ENCODE results near the gene ZSCAN21.
A peak's percentile ranks its signal among the peaks of the same experiment; 100 is the strongest.

The ZSCAN21 gene

GRCh38 chr7:100015232-100016214, 34.1 kb upstream of the ZSCAN21 start, which contains the start of gene ZKSCAN1 (continued):
- TF ChIP-seq ZNF488 (tag by site-specific recombination; IDR thresholded peaks at IDR 0.05), result no peak
- no peak for TF ChIP-seq ZNF19 (tag by site-specific recombination; IDR thresholded peaks at IDR 0.05; ENCODE audit: low read depth)
- TF ChIP-seq ZBTB17 (tag by site-specific recombination; IDR thresholded peaks at IDR 0.05), result no peak
- no peak for TF ChIP-seq MYNN (tag by site-specific recombination; IDR thresholded peaks at IDR 0.05; ENCODE audit: borderline replicate concordance)
- TF ChIP-seq ZNF404 (tag by site-specific recombination; IDR thresholded peaks at IDR 0.05), result no peak
- TF ChIP-seq ZNF660 (tag by site-specific recombination; IDR thresholded peaks at IDR 0.05), result no peak
- no peak for TF ChIP-seq ZNF571 (tag by site-specific recombination; IDR thresholded peaks at IDR 0.05)
- TF ChIP-seq KLF9 (tag by site-specific recombination; IDR thresholded peaks at IDR 0.05; ENCODE audit: low read depth), result no peak; the same call in 1 of the 2 replicates
- no peak for TF ChIP-seq BCL11B (tag by site-specific recombination; IDR thresholded peaks at IDR 0.05; ENCODE audit: low read depth)
- peak; percentile 90 for TF ChIP-seq ZBTB21 (tag by site-specific recombination; IDR thresholded peaks at IDR 0.05)
- no peak for TF ChIP-seq ZFP37 (tag by site-specific recombination; IDR thresholded peaks at IDR 0.05)
- TF ChIP-seq ZNF155 (tag by site-specific recombination; IDR thresholded peaks at IDR 0.05), result no peak
- no peak for TF ChIP-seq ZNF677 (tag by site-specific recombination; IDR thresholded peaks at IDR 0.05)
- no peak for TF ChIP-seq ZSCAN23 (tag by site-specific recombination; IDR thresholded peaks at IDR 0.05)
- no peak for TF ChIP-seq AEBP2 (tag by site-specific recombination; IDR thresholded peaks at IDR 0.05; ENCODE audit: borderline replicate concordance)
- no peak for TF ChIP-seq ZNF148 (tag by site-specific recombination; IDR thresholded peaks at IDR 0.05; ENCODE audit: borderline replicate concordance)
- TF ChIP-seq ZNF549 (tag by site-specific recombination; IDR thresholded peaks at IDR 0.05), result no peak
- no peak for TF ChIP-seq ZNF140 (tag by site-specific recombination; IDR thresholded peaks at IDR 0.05)
- TF ChIP-seq ZNF16 (tag by site-specific recombination; IDR thresholded peaks at IDR 0.05; ENCODE audit: low read depth), result no peak
- TF ChIP-seq SP7 (tag by site-specific recombination; IDR thresholded peaks at IDR 0.05), result peak; percentile 83
- TF ChIP-seq ZNF510 (tag by site-specific recombination; IDR thresholded peaks at IDR 0.05; ENCODE audit: insufficient replicate concordance), result no peak
- TF ChIP-seq ZNF121 (tag by site-specific recombination; IDR thresholded peaks at IDR 0.05), result no peak
- TF ChIP-seq ZNF629 (tag by site-specific recombination; IDR thresholded peaks at IDR 0.05), result peak; percentile 94
- TF ChIP-seq ZNF449 (tag by site-specific recombination; IDR thresholded peaks at IDR 0.05), result no peak
- no peak for TF ChIP-seq ZNF302 (tag by site-specific recombination; IDR thresholded peaks at IDR 0.05; ENCODE audit: low read depth)
- no peak for TF ChIP-seq ZBTB44 (tag by site-specific recombination; IDR thresholded peaks at IDR 0.05)
- TF ChIP-seq ZBTB1 (tag by site-specific recombination; IDR thresholded peaks at IDR 0.05), result no peak
- TF ChIP-seq ZNF391 (tag by site-specific recombination; IDR thresholded peaks at IDR 0.05; ENCODE audit: borderline replicate concordance, low read depth), result 0 out of 2 replicates have a peak, but pooled peaks have one; percentile 25
- TF ChIP-seq ZNF585B (tag by site-specific recombination; IDR thresholded peaks at IDR 0.05), result no peak
- no peak for TF ChIP-seq BCL11A (tag by site-specific recombination; IDR thresholded peaks at IDR 0.05; ENCODE audit: low read depth)
- no peak for TF ChIP-seq ZNF354C (tag by site-specific recombination; IDR thresholded peaks at IDR 0.05; ENCODE audit: borderline replicate concordance, low read depth)
- no peak for TF ChIP-seq ZNF426 (tag by site-specific recombination; IDR thresholded peaks at IDR 0.05)
